Activated CD4-positive, alpha-beta T cell treated with anti-CD3 and anti-CD28 coated beads for 24 hours (primary cell): Measurements from ENCODE around the gene MPST.

Source experiments
- DNase-seq, 2 donors: peaks; one replicate each; pipeline ENCODE4 v3.0.0-alpha.2; 2020; ENCODE audit warnings: low read depth in 2 of 2

MPST gene

DNA sequence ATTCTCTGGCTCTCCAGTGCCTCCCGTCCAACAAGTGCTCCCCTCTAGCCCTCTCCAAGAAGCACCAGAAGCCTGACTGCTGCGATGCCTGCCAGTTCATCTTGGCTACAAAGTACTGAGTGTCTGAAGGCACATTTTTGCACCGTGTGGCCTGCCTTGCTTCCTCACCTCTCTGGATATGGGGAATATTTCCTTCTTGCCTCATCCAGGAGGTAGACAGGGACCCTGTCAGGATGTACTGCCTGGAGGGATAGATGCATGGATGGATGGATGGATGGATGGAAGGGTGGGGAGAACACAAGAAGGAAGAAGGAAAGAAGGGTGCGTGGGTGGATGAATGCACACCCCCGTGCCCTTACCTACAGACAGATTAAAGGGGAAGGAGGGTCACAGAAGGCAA is 59.6 kb downstream of the MPST start:
- no peak for DNase-seq
